ENCODE data around the gene GRM8.

Gene GRM8

DNA sequence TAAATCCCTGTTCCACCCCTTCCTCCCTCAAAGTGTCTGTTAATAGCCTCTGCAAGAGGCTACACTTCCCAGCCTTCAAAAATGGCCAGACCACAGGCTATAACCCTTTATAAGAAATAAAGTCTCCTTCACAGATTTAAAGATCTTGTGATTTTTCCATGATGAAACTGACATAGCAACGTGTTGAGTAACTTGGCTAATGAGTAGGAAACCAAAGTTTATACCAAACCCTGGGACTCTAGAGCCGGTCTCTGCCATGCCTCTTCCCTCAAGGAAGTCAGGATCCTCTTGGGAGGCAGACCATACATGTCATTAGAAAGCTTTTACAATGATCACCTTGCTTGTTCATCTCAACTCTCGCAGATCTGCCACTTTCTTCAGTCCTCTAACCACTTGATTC lies 44.4 kb downstream of the GRM8 start:
- Histone ChIP-seq H3K4me1 (ENCODE audit: low read length) (no peaks in the 10 kb centered on the region), H3K27ac (ENCODE audit: low read length) (no peak overlapping the region), H2AFZ (ENCODE audit: low read length) (no peak overlapping the region), H4K20me1 (ENCODE audit: insufficient read depth, low read length) (no peaks in the 10 kb centered on the region), H3K4me3 (ENCODE audit: low read length) (no peak overlapping the region), H3K9ac (ENCODE audit: low read length) (no peak overlapping the region), H3K9me3 (replicated peaks; ENCODE audit: insufficient read depth, low read length) (no peaks in the 10 kb centered on the region), H3K36me3 (replicated peaks; ENCODE audit: insufficient read depth, low read length) (no peaks in the 10 kb centered on the region), H3K4me2 (ENCODE audit: low read depth, low read length) (no peak overlapping the region), H3K9me2 (replicated peaks; ENCODE audit: insufficient read depth, low read length) (no peaks in the 10 kb centered on the region), H3K27me3 (replicated peaks; ENCODE audit: insufficient read depth, low read length) (no peaks in the 10 kb centered on the region), H3K79me2 (ENCODE audit: low read length) (no peaks in the 10 kb centered on the region), H3F3A (ENCODE audit: insufficient read depth, low read length) (no peaks in the 10 kb centered on the region)
- no peak for TF ChIP-seq EZH2phosphoT487 (IDR thresholded peaks at IDR 0.05; ENCODE audit: low read length)
- no peak for TF ChIP-seq EZH2 (optimal IDR thresholded peaks at IDR 0.05; ENCODE audit: low read depth, low read length)
- no peak for TF ChIP-seq CTCF (IDR thresholded peaks at IDR 0.05; ENCODE audit: low read length)
- DNase-seq = no peak

GRCh38 chr7:127207806-127208205 lies 44.9 kb downstream of the GRM8 start:
- Histone ChIP-seq H3F3A (ENCODE audit: insufficient read depth, low read length) (no peaks in the 10 kb centered on the region), H2AFZ (ENCODE audit: low read length) (no peak overlapping the region), H3K9me3 (replicated peaks; ENCODE audit: insufficient read depth, low read length) (no peaks in the 10 kb centered on the region), H3K9me2 (replicated peaks; ENCODE audit: insufficient read depth, low read length) (no peaks in the 10 kb centered on the region), H3K9ac (ENCODE audit: low read length) (no peak overlapping the region), H3K27ac (ENCODE audit: low read length) (no peak overlapping the region), H3K36me3 (replicated peaks; ENCODE audit: insufficient read depth, low read length) (no peaks in the 10 kb centered on the region), H3K27me3 (replicated peaks; ENCODE audit: insufficient read depth, low read length) (no peaks in the 10 kb centered on the region), H3K4me3 (ENCODE audit: low read length) (no peak overlapping the region), H3K4me2 (ENCODE audit: low read depth, low read length) (no peak overlapping the region), H3K4me1 (ENCODE audit: low read length) (no peaks in the 10 kb centered on the region), H3K79me2 (ENCODE audit: low read length) (no peaks in the 10 kb centered on the region), H4K20me1 (ENCODE audit: insufficient read depth, low read length) (no peaks in the 10 kb centered on the region)
- no peak for DNase-seq
- TF ChIP-seq EZH2phosphoT487 (IDR thresholded peaks at IDR 0.05; ENCODE audit: low read length) (no peak), CTCF (IDR thresholded peaks at IDR 0.05; ENCODE audit: low read length) (no peak), EZH2 (optimal IDR thresholded peaks at IDR 0.05; ENCODE audit: low read depth, low read length) (no peak)

- H3K27ac ChIP-seq (ENCODE audit: low read length) = no peak overlapping the region
- H3K9me2 ChIP-seq (replicated peaks; ENCODE audit: insufficient read depth, low read length) = no peaks in the 10 kb centered on the region
- TF ChIP-seq EZH2 (optimal IDR thresholded peaks at IDR 0.05; ENCODE audit: low read depth, low read length) (no peak), EZH2phosphoT487 (IDR thresholded peaks at IDR 0.05; ENCODE audit: low read length) (no peak), CTCF (IDR thresholded peaks at IDR 0.05; ENCODE audit: low read length) (no peak)
- no peak overlapping the region for H3K4me2 ChIP-seq (ENCODE audit: low read depth, low read length)
- no peak overlapping the region for H2AFZ ChIP-seq (ENCODE audit: low read length)
- H3K4me3 ChIP-seq (ENCODE audit: low read length) = no peak overlapping the region
- no peaks in the 10 kb centered on the region for H4K20me1 ChIP-seq (ENCODE audit: insufficient read depth, low read length)
- no peak overlapping the region for H3K9ac ChIP-seq (ENCODE audit: low read length)
- no peaks in the 10 kb centered on the region for H3K27me3 ChIP-seq (replicated peaks; ENCODE audit: insufficient read depth, low read length)
- H3K9me3 ChIP-seq (replicated peaks; ENCODE audit: insufficient read depth, low read length) = no peaks in the 10 kb centered on the region
- DNase-seq = no peak
- no peaks in the 10 kb centered on the region for H3F3A ChIP-seq (ENCODE audit: insufficient read depth, low read length)
- H3K79me2 ChIP-seq (ENCODE audit: low read length) = no peaks in the 10 kb centered on the region
- no peaks in the 10 kb centered on the region for H3K36me3 ChIP-seq (replicated peaks; ENCODE audit: insufficient read depth, low read length)
- H3K4me1 ChIP-seq (ENCODE audit: low read length) = no peaks in the 10 kb centered on the region
Measured at GRCh38 chr7:127207230-127207629, 45.5 kb downstream of the GRM8 start.
